GM21423 (cell line): ENCODE data around the gene ZNF624.
"Not testable (repeated sequence)": the region's sequence is repeated elsewhere in the genome, so short reads cannot be mapped to it uniquely, and the experiment has no call there.

Source experiments
- ATAC-seq: cut with Tn5 transposase; IDR thresholded peaks from one replicate; pipeline ENCODE4 v1.9.1; 2021; ENCODE audit warnings: mild to moderate bottlenecking, moderate library complexity; ENCODE audit not compliant: unreplicated experiment

ZNF624 gene

DNA sequence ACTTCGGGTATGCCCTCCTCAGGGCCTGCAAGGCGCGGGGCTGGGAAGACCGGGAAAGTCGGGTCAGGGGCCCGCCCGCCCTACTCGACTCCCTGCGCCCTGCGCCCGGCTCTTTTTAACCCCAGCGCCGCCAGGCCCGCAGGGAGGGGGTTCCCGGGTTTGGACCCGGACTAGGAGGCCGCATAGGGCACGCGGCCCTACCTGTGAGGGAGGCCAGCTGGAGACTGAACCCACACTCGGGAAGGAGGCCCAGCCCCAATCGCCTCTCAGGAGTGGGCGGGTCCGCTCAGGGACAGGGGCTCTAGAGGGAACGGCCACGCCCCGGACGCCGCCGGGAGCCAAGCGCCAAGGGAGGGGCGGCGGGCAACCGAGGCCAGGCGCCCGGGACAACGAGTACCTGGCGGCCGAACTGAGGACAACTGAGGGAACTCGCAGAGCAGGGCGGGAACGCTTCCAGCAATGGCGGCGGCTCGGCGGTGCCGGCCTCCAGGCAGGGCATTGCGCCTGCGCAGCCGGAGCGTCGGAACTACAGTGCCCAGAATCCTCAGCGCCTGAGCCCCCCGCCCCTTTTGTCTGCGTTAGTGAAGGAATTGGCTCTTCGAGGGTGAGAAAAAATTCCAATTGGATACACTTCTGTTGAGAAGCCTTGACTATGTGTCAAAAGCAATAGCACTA is at the start of gene ZNF624:
TSS of gene ZNF624 (minus strand) at position 484 of the 675 bp plus-strand sequence.
- ATAC-seq, result peak; percentile 90

DNA sequence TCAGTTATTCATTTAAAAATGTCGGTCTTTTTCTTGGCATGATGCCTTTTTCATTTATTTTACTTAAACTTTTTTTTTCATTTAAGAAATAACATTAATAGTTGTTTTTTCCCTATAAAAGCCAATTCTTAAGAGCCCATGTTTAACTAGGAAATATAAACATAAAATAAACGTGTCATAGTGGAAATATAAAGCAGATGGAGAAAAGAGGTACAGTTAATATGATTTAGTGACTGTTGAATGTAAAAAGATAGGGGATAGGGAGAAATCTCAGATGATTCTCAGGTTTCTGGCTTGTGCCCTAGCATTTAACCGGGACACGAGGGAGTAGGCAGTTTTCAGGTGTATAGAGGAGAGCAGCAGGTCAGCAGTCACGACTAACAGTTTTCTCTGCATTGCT is 44.0 kb upstream of the ZNF624 start:
- ATAC-seq, result not testable (repeated sequence)

DNA sequence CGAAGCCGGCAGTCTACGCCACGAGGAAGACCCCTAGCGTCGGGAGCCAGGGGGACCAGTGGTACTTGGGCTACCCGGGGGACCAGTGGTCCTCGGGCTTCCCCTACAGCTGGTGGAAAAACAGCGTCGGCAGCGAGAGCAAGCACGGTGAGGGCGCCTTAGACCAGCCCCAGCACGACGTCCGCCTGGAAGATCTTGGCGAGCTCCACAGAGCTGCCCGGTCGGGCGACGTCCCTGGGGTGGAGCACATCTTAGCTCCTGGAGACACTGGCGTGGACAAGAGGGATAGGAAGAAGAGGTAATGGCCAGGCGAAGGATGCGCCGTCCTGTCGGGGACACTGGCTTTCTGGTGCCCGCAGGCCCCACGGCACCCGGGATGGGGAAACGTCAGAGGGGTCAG is 36.8 kb upstream of the ZNF624 start:
- ATAC-seq, result not testable (repeated sequence)

DNA sequence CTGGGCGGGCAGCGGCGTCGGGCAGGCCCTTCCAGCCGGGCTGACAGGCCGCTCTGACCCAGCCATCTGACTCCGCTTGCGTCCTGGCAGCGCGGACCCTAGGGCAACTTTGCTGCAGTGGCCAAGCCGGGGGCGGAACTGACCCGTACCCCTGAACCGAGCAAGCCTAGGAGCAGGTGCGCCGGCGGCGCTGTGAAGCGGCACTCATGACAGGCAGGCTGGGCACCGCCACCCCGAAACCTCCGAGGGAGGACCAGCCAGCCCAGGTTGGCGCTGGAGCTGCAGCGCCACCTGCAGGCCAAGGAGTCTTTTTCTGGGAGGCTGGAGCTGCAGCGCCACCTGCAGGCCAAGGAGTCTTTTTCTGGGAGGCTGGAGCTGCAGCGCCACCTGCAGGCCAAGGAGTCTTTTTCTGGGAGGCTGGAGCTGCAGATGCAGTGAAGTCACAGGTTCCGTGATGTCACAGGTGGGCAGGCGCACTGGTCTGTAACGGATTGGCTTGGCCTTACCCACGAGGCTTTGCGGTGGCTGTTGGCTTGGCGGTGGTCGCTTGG is 36.2 kb upstream of the ZNF624 start, which contains the start of gene CCDC144A:
TSS of gene CCDC144A (plus strand) at position 511 of the 551 bp plus-strand sequence. CDS start 160 bp downstream, outside the sequence.
- not testable (repeated sequence) for ATAC-seq

DNA sequence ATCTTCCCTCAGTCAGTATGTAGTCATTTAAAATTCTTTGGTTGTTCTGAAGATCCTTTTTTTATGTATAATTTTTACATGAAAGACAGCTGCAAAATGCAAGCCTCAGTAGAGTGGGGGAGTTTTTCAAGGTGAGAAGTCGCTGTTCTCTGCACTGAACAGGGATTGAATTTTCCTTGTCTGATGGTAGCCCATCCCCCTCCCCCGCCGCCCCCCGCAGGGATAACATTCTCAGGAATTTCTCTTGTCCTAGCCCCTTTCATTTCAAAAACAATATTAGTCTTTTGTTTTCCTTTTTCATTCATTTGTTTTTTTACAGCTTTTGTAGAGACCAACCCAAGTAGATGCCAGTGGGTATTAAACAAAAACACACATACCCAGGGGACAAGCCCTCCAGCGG is 33.5 kb upstream of the ZNF624 start:
- not testable (repeated sequence) for ATAC-seq

DNA sequence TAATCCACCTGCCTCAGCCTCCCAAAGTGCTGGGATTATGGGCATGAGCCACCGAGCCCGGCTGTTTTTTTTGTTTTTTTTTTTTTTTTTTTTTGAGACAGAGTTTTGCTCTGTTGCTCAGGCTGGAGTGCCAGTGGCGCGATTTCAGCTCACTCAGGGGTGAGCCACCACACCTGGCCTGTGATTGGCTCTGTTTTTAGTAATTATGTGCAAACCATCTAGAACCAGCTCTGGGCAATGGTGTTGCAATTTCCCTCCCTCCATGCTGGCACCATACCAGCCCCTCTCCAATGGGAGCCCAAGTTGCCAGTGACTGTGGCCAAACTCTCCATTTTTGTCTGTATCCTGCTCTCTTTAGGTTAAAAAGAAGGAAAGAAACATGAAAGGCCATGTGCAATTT is 32.4 kb upstream of the ZNF624 start:
- not testable (repeated sequence) for ATAC-seq

DNA sequence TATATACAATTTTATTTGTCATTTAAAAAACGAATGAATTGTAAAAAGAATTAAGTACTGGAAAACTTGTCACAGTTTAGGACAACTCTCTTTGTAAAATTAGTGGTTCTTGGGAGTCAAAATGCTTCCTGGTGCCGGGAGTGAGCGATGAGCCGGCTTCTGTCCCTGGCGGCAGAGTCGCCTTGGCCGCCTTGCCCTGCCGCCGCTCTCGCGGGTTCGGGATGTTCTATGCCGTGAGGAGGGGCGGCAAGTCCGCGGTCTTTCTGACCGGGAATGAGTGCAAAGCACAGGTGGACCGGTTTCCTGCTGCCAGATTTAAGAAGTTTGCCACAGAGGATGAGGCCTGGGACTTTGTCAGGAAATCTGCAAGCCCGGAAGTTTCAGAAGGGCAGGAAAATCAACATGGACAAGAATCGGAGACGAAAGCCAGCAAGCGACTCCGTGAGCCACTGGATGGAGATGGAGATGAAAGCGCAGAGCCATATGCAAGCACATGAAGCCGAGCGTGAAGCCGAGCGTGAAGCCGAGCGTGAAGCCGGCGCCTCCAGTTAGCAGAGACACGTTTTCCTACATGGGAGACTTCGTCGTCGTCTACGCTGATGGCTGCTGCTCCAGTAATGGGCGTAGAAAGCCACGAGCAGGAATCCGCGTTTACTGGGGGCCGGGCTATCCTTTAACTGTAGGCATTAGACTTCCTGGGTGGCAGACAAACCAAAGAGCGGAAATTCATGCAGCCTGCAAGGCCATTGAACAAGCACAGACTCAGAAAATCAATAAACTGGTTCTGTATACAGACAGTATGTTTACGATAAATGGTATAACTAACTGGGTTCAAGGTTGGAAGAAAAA is 29.9 kb upstream of the ZNF624 start:
- ATAC-seq, result not testable (repeated sequence)

DNA sequence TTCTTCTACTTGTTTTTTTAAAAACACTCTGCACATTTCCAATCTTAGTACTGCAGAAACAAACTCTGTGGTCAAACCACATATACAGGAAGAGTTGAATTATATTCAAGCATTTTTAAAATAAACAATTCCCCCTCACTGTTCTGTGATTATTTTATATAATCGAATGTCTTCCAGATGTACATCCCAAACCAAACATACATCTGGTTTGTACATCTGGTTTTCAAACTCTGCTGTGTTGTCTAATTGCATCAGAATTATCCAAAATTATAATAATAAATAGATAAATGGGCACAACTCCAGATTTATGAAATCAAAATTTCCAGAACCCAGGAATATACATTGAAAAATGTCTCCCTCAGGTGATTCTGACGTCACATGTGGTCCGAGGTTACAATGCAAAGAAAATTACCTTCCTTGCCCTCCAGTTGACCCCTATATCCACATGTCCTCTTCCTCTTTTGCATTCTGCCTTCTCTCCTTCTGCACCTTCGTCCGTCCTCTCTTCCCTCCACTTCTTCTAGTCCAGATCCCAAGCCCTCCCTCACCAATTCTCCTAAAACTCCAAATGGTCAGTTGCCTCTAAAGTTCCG is 23.1 kb upstream of the ZNF624 start:
- no peak for ATAC-seq

DNA sequence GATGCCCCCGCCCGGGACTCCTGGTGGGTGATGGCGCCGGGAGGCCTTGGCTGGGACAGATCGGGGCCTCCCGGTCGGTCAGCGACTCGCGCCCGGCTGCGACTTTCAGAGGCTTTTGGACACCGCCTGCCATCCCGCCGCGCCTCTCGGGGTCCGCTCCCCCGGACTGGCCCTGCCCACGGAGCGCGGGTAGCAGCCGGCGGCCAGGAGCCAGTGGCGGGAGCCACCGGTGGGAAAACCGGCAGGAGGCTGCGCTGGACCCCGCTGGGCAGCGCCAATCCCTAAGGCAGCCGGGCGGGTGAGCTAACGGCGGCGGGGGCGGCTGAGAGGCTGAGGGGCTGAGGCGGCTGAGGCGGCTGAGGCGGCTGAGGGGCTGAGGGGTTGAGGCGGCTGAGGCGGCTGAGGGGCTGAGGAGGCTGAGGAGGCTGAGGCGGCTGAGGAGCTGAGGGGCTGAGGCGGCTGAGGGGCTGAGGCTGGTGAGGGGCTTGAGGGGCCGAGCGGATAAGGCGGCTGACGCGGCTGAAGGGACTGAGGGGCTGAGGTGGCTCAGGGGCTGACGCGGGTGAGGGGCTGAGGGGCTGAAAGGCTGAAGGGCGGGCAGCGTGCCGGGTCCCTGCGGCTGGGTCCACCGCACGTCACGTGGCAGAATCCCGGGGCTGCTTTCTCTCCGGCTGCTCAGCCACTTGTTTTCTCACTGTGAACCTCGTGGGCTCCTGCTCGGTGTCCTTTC is 13.4 kb upstream of the ZNF624 start:
- ATAC-seq, result not testable (repeated sequence)

DNA sequence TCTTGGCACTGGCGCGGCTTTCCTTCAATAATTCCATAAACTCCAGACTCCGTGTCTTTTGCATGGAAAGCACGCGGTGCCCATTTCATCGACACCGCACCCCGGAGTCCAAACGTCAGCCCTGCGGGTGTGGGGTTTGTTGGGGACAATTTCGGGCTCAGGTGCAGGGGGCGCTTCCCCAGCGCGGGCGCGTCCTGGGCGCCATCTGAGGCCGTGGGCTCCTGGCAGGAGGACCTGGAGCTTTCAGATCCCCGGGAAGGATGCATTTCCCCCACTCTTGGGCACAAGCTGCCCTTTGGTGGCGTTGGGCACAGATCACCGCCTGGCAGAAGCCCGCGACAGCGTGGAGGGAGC is 12.9 kb upstream of the ZNF624 start:
- ATAC-seq, result not testable (repeated sequence)

DNA sequence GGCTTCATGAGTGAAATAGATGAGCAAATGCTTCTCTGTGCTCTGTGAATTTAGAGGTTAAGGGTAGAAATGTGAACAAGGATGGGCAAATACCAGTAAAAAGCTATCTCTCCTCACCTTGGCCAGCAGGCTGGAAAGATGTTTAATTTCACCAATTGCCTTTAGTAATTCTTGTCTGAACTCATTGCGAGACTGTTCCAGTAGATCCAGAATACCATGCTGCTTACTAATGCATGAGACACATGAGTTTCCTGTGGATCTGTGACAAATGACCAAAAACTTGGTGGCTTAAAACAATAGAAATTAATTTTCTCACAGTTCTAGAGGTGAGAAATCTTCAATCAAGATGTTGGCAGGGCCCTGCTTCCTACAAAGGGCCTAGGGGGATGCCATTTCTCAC is 9.3 kb upstream of the ZNF624 start:
- no peak for ATAC-seq

DNA sequence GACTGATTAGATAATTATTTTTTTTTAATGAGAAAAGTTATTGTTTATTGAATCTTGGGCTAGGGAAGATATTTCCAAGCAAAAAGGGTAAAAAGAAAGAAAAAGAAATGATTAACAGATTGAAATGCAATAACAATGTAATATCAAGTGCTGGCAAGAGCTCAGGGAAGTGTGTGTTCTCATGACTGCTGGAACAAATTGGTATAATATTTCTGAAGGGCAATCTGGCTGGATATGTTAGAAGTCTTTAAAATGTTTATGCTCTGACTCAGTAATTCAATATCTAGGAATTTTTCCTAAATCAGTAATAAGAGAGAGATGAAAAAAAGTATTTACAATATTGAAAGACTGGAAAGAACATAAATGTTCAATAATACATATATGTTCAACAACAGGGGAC is 7.6 kb upstream of the ZNF624 start:
- ATAC-seq, result no peak

DNA sequence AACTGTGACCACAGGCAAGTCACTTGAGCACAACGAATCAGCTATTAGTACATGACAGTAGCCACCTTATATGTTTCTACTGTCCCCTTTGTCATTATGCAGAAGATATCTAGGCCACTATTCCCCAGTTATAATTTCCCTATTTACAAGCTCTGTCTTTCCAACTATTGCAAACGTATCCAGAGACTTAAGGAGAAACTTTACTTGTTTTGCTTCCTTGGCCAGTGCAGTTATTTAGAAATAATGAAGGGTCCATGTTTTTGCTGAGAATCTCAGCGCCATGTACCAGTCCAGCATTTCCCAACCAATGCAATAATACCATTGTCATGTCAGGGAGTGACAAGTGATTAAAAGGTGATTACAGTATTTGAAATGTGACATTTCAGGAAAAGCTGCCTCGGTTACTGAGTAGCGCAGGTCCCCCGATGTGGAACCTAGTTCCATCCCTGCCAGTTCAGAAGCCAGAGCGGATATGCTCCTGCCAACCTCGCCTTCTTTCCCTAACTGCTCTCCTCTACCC is 743 bp downstream of the ZNF624 start:
- ATAC-seq, result peak; percentile 33

DNA sequence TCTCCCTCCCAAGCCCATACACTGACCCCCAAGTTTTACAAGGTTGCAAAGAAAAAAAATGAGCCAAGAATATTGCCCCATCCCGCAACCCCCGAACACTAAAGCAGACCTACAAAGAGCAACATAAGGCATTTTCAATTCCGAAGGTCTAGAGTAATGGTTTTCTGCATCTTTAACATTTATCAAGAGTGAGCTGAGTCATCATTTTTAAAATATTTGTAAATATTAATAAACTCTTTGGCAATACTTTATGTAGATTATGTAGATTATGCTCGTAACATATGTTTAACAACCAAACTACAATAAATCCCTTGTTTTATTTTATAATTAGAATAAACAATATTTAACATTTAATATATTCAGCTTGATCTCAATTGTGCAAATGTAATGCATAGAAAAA is 1.4 kb downstream of the ZNF624 start:
- ATAC-seq, result no peak

DNA sequence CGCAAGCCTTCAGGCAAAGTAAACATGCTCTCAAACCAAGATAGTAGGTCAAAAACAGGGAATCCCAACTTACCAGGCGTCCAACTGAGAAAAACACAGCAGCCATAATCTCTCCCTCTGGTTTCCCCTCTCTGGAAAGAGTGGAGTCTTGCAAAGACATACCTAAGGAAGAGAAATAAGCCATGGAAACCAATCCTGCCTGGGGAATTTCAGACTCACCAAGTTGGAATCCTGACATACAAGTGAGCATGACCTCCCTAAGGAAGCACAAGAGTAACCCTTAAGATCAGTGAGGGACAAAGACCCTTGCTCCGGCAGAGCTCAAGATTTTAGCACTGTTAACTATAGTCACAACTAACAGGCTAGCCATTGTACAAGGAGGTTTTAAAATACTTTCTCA is 4.1 kb downstream of the ZNF624 start:
- ATAC-seq, result no peak

DNA sequence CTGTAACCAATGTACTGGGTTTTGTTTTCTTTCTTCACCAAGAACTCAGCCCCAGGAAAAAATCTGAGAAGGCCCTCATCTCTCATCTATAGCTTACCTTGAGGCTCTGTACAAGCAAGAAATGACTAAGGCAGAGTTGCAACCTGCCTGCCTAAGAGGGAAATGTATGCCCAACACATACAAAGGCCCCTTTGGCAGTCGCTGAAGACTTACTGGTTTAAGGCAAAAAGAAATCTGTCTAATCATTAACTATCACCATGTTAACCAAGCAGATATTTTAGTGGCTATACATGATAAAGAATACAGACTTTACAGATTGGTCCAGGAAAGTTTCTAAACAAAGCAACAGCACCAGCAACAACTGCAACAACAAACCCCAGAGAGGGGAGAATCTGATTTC is 14.2 kb downstream of the ZNF624 start:
- no peak for ATAC-seq

DNA sequence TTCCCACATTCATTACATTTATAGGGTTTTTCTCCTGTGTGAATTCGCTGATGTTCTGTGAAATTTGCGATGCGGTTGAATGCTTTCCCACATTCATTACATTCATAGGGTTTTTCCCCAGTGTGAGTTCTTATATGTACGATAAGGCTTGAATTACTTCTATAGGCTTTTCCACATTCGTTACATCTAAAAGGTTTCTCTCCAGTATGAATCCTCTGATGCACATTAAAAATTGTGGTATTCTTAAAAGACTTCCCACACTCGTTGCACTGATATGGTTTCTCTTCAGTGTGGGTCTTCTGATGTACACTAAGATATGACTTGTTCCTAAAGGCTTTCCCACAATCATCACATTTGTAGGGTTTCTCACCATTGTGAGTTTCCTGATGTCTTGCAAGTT is 30.4 kb downstream of the ZNF624 start:
- no peak for ATAC-seq

DNA sequence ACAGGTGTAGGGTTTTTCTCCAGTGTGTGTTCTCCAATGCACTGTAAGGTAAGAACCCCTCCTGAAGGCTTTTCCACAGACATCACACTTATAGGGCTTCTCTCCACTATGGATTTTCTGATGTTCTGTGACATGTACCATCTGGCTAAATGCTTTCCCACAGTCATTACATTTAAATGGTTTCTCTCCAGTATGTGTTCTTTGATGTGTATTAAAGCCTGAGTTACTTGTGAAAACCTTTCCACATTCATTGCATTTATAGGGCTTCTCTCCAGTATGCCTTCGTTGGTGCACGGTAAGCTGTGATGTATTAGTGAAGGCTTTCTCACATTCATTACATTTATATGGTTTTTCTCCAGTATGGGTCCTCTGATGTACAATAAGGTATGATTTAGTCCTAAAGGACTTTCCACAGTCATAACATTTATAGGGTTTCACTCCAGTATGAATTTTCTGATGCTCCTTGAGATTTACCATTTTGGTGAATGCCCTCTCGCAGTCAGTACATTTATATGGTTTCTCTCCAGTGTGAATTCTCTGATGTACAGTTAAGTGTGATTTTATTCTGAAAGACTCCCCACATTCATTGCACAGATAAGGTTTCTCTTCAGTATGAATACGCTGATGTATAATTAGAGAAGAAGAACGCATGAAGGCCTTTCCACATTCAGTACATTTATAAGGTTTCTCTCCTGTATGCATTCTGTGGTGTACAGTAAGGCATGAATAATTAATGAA is 30.9 kb downstream of the ZNF624 start:
- ATAC-seq, result no peak

DNA sequence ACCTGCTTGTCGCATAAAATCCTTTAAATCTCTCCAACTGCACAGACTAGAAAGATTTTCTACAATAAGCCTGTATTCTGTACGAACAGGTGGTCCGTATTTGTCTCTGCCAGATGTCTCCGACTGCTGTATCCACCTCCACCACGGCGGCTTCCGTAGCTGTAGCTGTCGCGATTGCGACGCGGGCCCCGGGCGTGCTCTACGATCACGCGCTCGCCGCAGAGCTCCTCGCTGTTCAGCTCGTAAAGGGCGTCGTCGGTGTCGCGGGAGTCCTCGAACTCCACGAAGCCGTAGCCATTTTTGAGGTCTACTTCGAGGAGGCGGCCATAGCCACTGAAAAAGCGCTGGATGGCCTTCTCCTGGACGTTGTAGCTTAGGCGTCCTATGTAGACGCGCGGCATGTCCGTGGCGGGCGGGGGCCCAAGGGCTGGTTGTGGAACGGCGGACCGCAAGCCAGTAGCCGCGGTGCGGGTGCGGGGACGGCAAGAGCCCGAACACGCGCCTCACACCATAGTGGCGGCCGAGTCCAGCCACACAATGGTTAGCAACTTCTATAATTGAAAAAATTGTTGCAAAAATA is 36.1 kb downstream of the ZNF624 start:
- ATAC-seq, result no peak

DNA sequence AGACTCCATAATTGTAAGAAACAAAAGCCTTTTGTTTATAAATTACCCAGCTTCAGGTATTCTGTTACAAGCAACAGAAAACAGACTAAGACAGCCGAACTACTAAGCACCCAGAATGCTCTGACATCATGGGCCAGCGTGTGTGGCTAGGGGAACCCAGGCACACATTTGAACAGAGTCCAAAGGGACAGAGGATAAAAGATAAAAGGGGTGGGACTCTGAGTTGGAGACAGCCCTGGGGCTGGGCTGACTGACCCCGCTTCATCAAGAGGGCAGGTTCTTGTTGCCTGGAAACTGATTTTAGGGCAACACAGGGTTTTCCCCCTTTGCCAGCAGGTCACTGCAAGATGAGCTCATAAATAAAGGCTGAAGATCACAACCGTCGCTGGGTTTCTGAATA is 54.1 kb downstream of the ZNF624 start:
- no peak for ATAC-seq
